GM12874 (cell line): Measurements from ENCODE around the gene KNL1.

Source experiments
- TF ChIP-seq, protein P1 (sequence below): IDR thresholded peaks from 2 replicates; pipeline ENCODE4 v1.5.1; 2011; ENCODE audit warnings: low read depth, mild to moderate bottlenecking, control low read depth, low read length, moderate library complexity; ENCODE audit not compliant: insufficient read depth

Gene KNL1

DNA sequence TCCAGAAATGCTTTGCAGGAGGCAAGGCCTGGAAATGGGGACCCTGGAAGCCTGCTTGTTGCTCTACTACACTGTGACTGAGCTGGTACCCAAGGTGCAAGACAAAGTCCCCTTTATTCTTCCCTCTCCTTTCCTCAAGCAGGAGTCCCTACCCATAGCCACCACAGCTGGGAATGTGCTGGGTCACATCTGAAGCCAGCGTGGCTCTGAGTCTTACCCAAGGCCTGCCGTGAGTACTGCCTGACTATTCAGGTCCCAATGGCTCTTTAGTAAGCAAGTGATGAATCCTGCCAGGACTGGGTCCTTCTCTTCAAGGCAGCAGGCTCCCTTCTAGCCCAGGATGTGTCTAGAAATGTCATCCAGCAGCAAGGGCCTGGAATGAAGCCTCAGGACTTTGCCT lies 91.3 kb downstream of the KNL1 start:
- TF ChIP-seq, protein P1, sequence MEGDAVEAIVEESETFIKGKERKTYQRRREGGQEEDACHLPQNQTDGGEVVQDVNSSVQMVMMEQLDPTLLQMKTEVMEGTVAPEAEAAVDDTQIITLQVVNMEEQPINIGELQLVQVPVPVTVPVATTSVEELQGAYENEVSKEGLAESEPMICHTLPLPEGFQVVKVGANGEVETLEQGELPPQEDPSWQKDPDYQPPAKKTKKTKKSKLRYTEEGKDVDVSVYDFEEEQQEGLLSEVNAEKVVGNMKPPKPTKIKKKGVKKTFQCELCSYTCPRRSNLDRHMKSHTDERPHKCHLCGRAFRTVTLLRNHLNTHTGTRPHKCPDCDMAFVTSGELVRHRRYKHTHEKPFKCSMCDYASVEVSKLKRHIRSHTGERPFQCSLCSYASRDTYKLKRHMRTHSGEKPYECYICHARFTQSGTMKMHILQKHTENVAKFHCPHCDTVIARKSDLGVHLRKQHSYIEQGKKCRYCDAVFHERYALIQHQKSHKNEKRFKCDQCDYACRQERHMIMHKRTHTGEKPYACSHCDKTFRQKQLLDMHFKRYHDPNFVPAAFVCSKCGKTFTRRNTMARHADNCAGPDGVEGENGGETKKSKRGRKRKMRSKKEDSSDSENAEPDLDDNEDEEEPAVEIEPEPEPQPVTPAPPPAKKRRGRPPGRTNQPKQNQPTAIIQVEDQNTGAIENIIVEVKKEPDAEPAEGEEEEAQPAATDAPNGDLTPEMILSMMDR, result no peak

DNA sequence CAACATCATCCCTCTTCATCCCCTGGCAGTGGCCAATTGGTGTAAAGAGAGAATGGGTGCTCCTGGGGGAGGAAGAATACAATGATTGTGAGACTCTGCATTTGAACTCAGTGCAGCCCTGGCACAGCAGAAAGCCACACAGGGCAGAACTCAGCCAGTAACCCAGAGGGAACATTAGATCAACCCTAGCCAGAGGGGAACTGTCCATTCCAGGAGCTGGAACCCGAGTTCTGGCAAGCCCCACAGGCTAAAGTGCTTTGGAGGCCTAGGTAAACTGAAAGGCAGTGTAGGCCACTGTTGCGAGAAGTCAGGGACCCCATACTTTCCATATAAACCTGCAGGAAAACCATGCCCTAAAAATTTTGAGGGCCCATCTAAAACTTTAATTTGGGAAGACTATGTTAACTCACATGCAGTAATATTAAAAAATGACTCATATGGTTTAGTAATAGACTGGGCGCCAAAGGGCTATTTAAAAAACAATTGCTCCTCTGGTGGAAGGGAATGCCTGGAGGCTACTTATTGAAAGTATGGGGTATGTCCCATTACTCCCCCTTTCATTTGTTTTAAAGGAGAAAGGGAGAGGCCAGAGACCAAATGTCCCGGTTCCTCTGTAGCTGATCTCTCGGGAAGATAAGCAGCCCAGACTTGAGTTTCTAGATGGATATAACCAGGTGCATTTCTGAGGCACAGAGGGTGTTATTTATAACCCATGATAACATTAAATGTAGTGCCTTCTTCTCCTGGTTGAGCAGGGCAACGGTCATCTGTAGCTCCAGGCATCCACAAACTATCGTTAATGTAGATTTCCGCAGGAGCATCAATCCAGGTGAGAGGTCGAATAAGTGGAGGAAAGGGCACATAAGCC lies 95.1 kb downstream of the KNL1 start:
- TF ChIP-seq, protein P1, result no peak

- TF ChIP-seq, protein P1, result no peak
Measured at GRCh38 chr15:40691737-40692136, 97.7 kb downstream of the KNL1 start.

DNA sequence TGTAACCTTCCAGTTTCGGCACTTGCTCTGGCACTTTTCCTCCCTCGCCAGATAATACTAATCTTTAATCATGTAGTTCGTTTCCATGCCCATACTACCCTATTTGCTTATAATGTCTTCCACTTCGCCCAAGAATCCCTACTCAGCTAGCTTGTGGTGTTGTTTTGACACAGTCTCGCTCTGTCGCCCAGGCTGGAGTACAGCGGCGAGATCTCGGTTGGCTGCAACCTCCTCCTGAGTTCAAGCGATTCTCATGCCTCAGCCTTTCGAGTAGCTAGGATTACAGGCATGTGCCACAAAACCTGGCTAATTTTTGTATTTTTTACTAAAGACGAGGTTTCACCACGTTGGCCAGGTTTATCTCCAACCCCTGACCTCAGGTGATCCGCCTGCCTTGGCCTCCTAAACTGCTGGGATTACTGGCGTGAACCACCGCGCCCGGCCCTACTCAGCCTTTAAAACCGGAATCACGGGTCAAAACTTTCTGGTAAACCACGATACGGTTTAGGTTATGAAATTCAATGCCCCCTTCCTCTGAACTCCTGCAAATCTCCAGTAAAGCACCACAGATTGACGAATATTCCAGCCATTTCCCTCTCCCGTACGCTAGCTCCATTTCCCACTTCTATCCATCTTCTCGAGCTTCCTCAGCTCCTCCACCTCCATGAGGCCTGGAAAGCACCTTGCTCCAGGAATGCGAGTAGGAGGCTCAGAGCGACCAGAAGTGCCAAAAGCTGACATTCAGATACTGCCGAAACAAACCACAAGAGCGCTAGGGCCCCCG lies 100.0 kb downstream of the KNL1 start:
- TF ChIP-seq, protein P1, result no peak

GRCh38 chr15:40694688-40695468 lies 100.8 kb downstream of the KNL1 start, which contains the start of gene RAD51:
RAD51 (plus strand) TSS chr15:40695174; CDS start chr15:40698759, 3,585 bp downstream.
- TF ChIP-seq, protein P1, result no peak

GRCh38 chr15:40695469-40695890 lies 101.4 kb downstream of the KNL1 start:
- TF ChIP-seq, protein P1, result no peak
